ENCODE results near the gene ASPA.
"Not testable (repeated sequence)": the region's sequence is repeated elsewhere in the genome, so short reads cannot be mapped to it uniquely, and the experiment has no call there.

ASPA gene

GRCh38 chr17:3507869-3508268 is 32.1 kb downstream of the ASPA start:
- Histone ChIP-seq H3K9me3 (ENCODE audit: insufficient read depth, low read depth, low read length) (no peaks in the 10 kb centered on the region), H3K9ac (ENCODE audit: low read depth, low read length) (no peak overlapping the region), H3K27ac (ENCODE audit: low read depth, low read length) (no peak overlapping the region), H3K36me3 (ENCODE audit: insufficient read depth, low read length) (no peaks in the 10 kb centered on the region), H3K4me3 (ENCODE audit: low read length) (no peak overlapping the region), H3K27me3 (ENCODE audit: insufficient read depth, low read length) (no peaks in the 10 kb centered on the region; the same call in 1 of the 2 replicates), H3K4me1 (ENCODE audit: insufficient read depth, low read length) (peaks cover 22% of the 10 kb centered on the region)
- 89% methylated on average over 3 of the region's 3 CpGs for WGBS

GRCh38 chr17:3510090-3510489 is 34.3 kb downstream of the ASPA start:
- Histone ChIP-seq H3K9me3 (ENCODE audit: insufficient read depth, low read depth, low read length) (no peaks in the 10 kb centered on the region), H3K27me3 (ENCODE audit: insufficient read depth, low read length) (no peaks in the 10 kb centered on the region; the same call in 1 of the 2 replicates), H3K27ac (ENCODE audit: low read depth, low read length) (no peak overlapping the region), H3K36me3 (ENCODE audit: insufficient read depth, low read length) (no peaks in the 10 kb centered on the region), H3K4me3 (ENCODE audit: low read length) (no peak overlapping the region), H3K9ac (ENCODE audit: low read depth, low read length) (no peak overlapping the region), H3K4me1 (ENCODE audit: insufficient read depth, low read length) (peaks cover 30% of the 10 kb centered on the region)
- WGBS = 52% methylated on average over 7 of the region's 7 CpGs

- 91% methylated on average over 7 of the region's 8 CpGs for WGBS
- no peak overlapping the region for H3K9ac ChIP-seq (ENCODE audit: low read depth, low read length)
These were observed 36.2 kb downstream of the ASPA start for GRCh38 chr17:3511852-3512504.

GRCh38 chr17:3512505-3513171 is 36.8 kb downstream of the ASPA start:
- Histone ChIP-seq H3K36me3 (ENCODE audit: insufficient read depth, low read length) (no peaks in the 10 kb centered on the region), H3K9ac (ENCODE audit: low read depth, low read length) (no peak overlapping the region; the same call in 1 of the 2 replicates), H3K27ac (ENCODE audit: low read depth, low read length) (peak overlapping the region; percentile 67; the same call in 1 of the 2 replicates), H3K4me1 (ENCODE audit: insufficient read depth, low read length) (peaks cover 30% of the 10 kb centered on the region), H3K27me3 (ENCODE audit: insufficient read depth, low read length) (no peaks in the 10 kb centered on the region; the same call in 1 of the 2 replicates), H3K4me3 (ENCODE audit: low read length) (no peak overlapping the region), H3K9me3 (ENCODE audit: insufficient read depth, low read depth, low read length) (no peaks in the 10 kb centered on the region)
- 50% methylated on average over 20 of the region's 20 CpGs for WGBS

More at GRCh38 chr17:3511852-3512504, 36.2 kb downstream of the ASPA start:
- peaks cover 30% of the 10 kb centered on the region for H3K4me1 ChIP-seq (ENCODE audit: insufficient read depth, low read length)
- H3K27ac ChIP-seq (ENCODE audit: low read depth, low read length) = no peak overlapping the region; the same call in 1 of the 2 replicates
- H3K4me3 ChIP-seq (ENCODE audit: low read length) = no peak overlapping the region
- H3K27me3 ChIP-seq (ENCODE audit: insufficient read depth, low read length) = no peaks in the 10 kb centered on the region; the same call in 1 of the 2 replicates
- no peaks in the 10 kb centered on the region for H3K9me3 ChIP-seq (ENCODE audit: insufficient read depth, low read depth, low read length)
- H3K36me3 ChIP-seq (ENCODE audit: insufficient read depth, low read length) = no peaks in the 10 kb centered on the region

- Histone ChIP-seq H3K4me1 (ENCODE audit: insufficient read depth, low read length) (peaks cover 30% of the 10 kb centered on the region), H3K9ac (ENCODE audit: low read depth, low read length) (no peak overlapping the region; the same call in 1 of the 2 replicates), H3K36me3 (ENCODE audit: insufficient read depth, low read length) (no peaks in the 10 kb centered on the region), H3K27me3 (ENCODE audit: insufficient read depth, low read length) (no peaks in the 10 kb centered on the region; the same call in 1 of the 2 replicates), H3K9me3 (ENCODE audit: insufficient read depth, low read depth, low read length) (no peaks in the 10 kb centered on the region), H3K4me3 (ENCODE audit: low read length) (no peak overlapping the region), H3K27ac (ENCODE audit: low read depth, low read length) (peak overlapping the region; percentile 67; the same call in 1 of the 2 replicates)
- WGBS = 83% methylated on average over 23 of the region's 23 CpGs
These were observed 37.7 kb downstream of the ASPA start for GRCh38 chr17:3513305-3514035.

- H3K27me3 ChIP-seq (ENCODE audit: insufficient read depth, low read length); H3K36me3 ChIP-seq (ENCODE audit: insufficient read depth, low read length); H3K9ac ChIP-seq (ENCODE audit: low read depth, low read length); H3K9me3 ChIP-seq (ENCODE audit: insufficient read depth, low read depth, low read length); H3K4me3 ChIP-seq (ENCODE audit: low read length); H3K27ac ChIP-seq (ENCODE audit: low read depth, low read length): not testable (repeated sequence)
- 97% methylated on average over 11 of the region's 11 CpGs for WGBS
- H3K4me1 ChIP-seq (ENCODE audit: insufficient read depth, low read length) = peaks cover 30% of the 10 kb centered on the region
These were observed 38.4 kb downstream of the ASPA start for GRCh38 chr17:3514167-3514566.

- no peaks in the 10 kb centered on the region for H3K36me3 ChIP-seq (ENCODE audit: insufficient read depth, low read length)
- H3K27ac ChIP-seq (ENCODE audit: low read depth, low read length) = no peak overlapping the region
- H3K9me3 ChIP-seq (ENCODE audit: insufficient read depth, low read depth, low read length) = no peaks in the 10 kb centered on the region
- no peak overlapping the region for H3K4me3 ChIP-seq (ENCODE audit: low read length)
- H3K27me3 ChIP-seq (ENCODE audit: insufficient read depth, low read length) = no peaks in the 10 kb centered on the region; the same call in 1 of the 2 replicates
- no peak overlapping the region for H3K9ac ChIP-seq (ENCODE audit: low read depth, low read length)
- peaks cover 30% of the 10 kb centered on the region for H3K4me1 ChIP-seq (ENCODE audit: insufficient read depth, low read length)
- 87% methylated on average over 9 of the region's 9 CpGs for WGBS
These were observed 39.1 kb downstream of the ASPA start for GRCh38 chr17:3514873-3515272.

- H3K27me3 ChIP-seq (ENCODE audit: insufficient read depth, low read length); H3K9me3 ChIP-seq (ENCODE audit: insufficient read depth, low read depth, low read length); H3K9ac ChIP-seq (ENCODE audit: low read depth, low read length); H3K27ac ChIP-seq (ENCODE audit: low read depth, low read length); H3K4me3 ChIP-seq (ENCODE audit: low read length); H3K4me1 ChIP-seq (ENCODE audit: insufficient read depth, low read length); H3K36me3 ChIP-seq (ENCODE audit: insufficient read depth, low read length): not testable (repeated sequence)
- 93% methylated on average over 4 of the region's 4 CpGs for WGBS
These were observed 43.7 kb downstream of the ASPA start for GRCh38 chr17:3519472-3519871.

GRCh38 chr17:3524024-3524423 is 48.2 kb downstream of the ASPA start:
- H3K27ac ChIP-seq (ENCODE audit: low read depth, low read length) = no peak overlapping the region
- no peaks in the 10 kb centered on the region for H3K27me3 ChIP-seq (ENCODE audit: insufficient read depth, low read length)
- 93% methylated on average over 13 of the region's 13 CpGs for WGBS
- H3K4me3 ChIP-seq (ENCODE audit: low read length) = no peak overlapping the region
- no peaks in the 10 kb centered on the region for H3K36me3 ChIP-seq (ENCODE audit: insufficient read depth, low read length)
- H3K4me1 ChIP-seq (ENCODE audit: insufficient read depth, low read length) = no peaks in the 10 kb centered on the region; the same call in 1 of the 2 replicates
- H3K9me3 ChIP-seq (ENCODE audit: insufficient read depth, low read depth, low read length) = no peaks in the 10 kb centered on the region
- no peak overlapping the region for H3K9ac ChIP-seq (ENCODE audit: low read depth, low read length)

- no peak overlapping the region for H3K4me3 ChIP-seq (ENCODE audit: low read length)
- 92% methylated on average over 12 of the region's 12 CpGs for WGBS
- no peaks in the 10 kb centered on the region for H3K9me3 ChIP-seq (ENCODE audit: insufficient read depth, low read depth, low read length)
- H3K9ac ChIP-seq (ENCODE audit: low read depth, low read length) = no peak overlapping the region
- H3K36me3 ChIP-seq (ENCODE audit: insufficient read depth, low read length) = no peaks in the 10 kb centered on the region
- H3K4me1 ChIP-seq (ENCODE audit: insufficient read depth, low read length) = peaks cover 9% of the 10 kb centered on the region
- H3K27ac ChIP-seq (ENCODE audit: low read depth, low read length) = no peak overlapping the region
- H3K27me3 ChIP-seq (ENCODE audit: insufficient read depth, low read length) = no peaks in the 10 kb centered on the region
These were observed 50.7 kb downstream of the ASPA start for GRCh38 chr17:3526491-3526890.

- WGBS = 75% methylated on average over 10 of the region's 10 CpGs
- Histone ChIP-seq H3K9me3 (ENCODE audit: insufficient read depth, low read depth, low read length) (no peaks in the 10 kb centered on the region), H3K9ac (ENCODE audit: low read depth, low read length) (no peak overlapping the region), H3K4me3 (ENCODE audit: low read length) (no peak overlapping the region), H3K4me1 (ENCODE audit: insufficient read depth, low read length) (peaks cover 9% of the 10 kb centered on the region), H3K36me3 (ENCODE audit: insufficient read depth, low read length) (no peaks in the 10 kb centered on the region), H3K27me3 (ENCODE audit: insufficient read depth, low read length) (no peaks in the 10 kb centered on the region), H3K27ac (ENCODE audit: low read depth, low read length) (no peak overlapping the region)
These were observed 51.2 kb downstream of the ASPA start for GRCh38 chr17:3526971-3527370.
